HG03108 (cell line): ENCODE data around the gene ACTL7A.
"Not testable (repeated sequence)": the region's sequence is repeated elsewhere in the genome, so short reads cannot be mapped to it uniquely, and the experiment has no call there.

Source experiments
- ATAC-seq: cut with Tn5 transposase; IDR thresholded peaks from one replicate; pipeline ENCODE4 v1.9.1; 2021; ENCODE audit warnings: moderate library complexity; ENCODE audit not compliant: unreplicated experiment

Gene ACTL7A

GRCh38 chr9:108876425-108876824, 14.4 kb downstream of the ACTL7A start:
- no peak for ATAC-seq

- no peak for ATAC-seq
Observed at GRCh38 chr9:108877524-108877923, 15.5 kb downstream of the ACTL7A start.

GRCh38 chr9:108880738-108881316, 18.8 kb downstream of the ACTL7A start:
- no peak for ATAC-seq

- no peak for ATAC-seq
Observed at GRCh38 chr9:108882052-108882888, 20.2 kb downstream of the ACTL7A start.

- no peak for ATAC-seq
Observed at GRCh38 chr9:108883085-108883484, 21.0 kb downstream of the ACTL7A start.

GRCh38 chr9:108884701-108885100, 22.6 kb downstream of the ACTL7A start:
- ATAC-seq, result no peak

GRCh38 chr9:108885643-108886348, 23.7 kb downstream of the ACTL7A start:
- ATAC-seq, result peak; percentile 98

GRCh38 chr9:108886594-108887271, 24.7 kb downstream of the ACTL7A start:
- not testable (repeated sequence) for ATAC-seq

- ATAC-seq, result no peak
Observed at GRCh38 chr9:108889649-108890067, 27.6 kb downstream of the ACTL7A start.

- ATAC-seq, result no peak
Observed at GRCh38 chr9:108894225-108894997, 32.3 kb downstream of the ACTL7A start.

- ATAC-seq, result no peak
Observed at GRCh38 chr9:108897324-108898096, 35.4 kb downstream of the ACTL7A start.

GRCh38 chr9:108899023-108899695, 37.1 kb downstream of the ACTL7A start:
- not testable (repeated sequence) for ATAC-seq

GRCh38 chr9:108900176-108900575, 38.1 kb downstream of the ACTL7A start:
- no peak for ATAC-seq

GRCh38 chr9:108903420-108904103, 41.5 kb downstream of the ACTL7A start:
- no peak for ATAC-seq

- no peak for ATAC-seq
Observed at GRCh38 chr9:108904161-108904560, 42.1 kb downstream of the ACTL7A start.

GRCh38 chr9:108905494-108905893, 43.4 kb downstream of the ACTL7A start:
- no peak for ATAC-seq

- no peak for ATAC-seq
Observed at GRCh38 chr9:108910402-108910801, 48.3 kb downstream of the ACTL7A start.

- no peak for ATAC-seq
Observed at GRCh38 chr9:108910914-108911313, 48.8 kb downstream of the ACTL7A start.

GRCh38 chr9:108911820-108912219, 49.8 kb downstream of the ACTL7A start:
- no peak for ATAC-seq
